Cardiac muscle cell (in vitro differentiated cells and primary cell): Measurements from ENCODE around the gene GTPBP8. TPM values are rescaled to one million over a fixed set of nuclear protein-coding genes. Genes with fewer than 3 reads are reported as not detected.

ENCODE experiments used
- DNase-seq, 2 donors: peaks; one replicate each; pipeline versions ENCODE4 v3.0.0 to v3.0.0-alpha.2; 2010 to 2017; ENCODE audit warnings: low read depth in 1 of 2, low spot score in 1 of 2
- H3K27ac ChIP-seq: fragments of 200-600 bp; sonication (generic); 2 replicates; pipeline ENCODE4 v1.5.1; 2016
- H3K27me3 ChIP-seq: fragments of 200-600 bp; sonication (generic); 2 replicates; pipeline ENCODE4 v1.6.0; 2016; ENCODE audit warnings: control low read depth
- H3K36me3 ChIP-seq: fragments of 200-600 bp; sonication (generic); 2 replicates; pipeline ENCODE4 v1.5.1; 2016; ENCODE audit warnings: control low read depth
- H3K4me1 ChIP-seq: fragments of 200-600 bp; sonication (generic); 2 replicates; pipeline ENCODE4 v1.8.1; 2017; ENCODE audit warnings: low read depth, mild to moderate bottlenecking, mixed run types
- H3K4me3 ChIP-seq: fragments of 200-600 bp; sonication (generic); 2 replicates; pipeline ENCODE4 v1.5.1; 2016; ENCODE audit warnings: mild to moderate bottlenecking
- H3K9me3 ChIP-seq: fragments of 200-600 bp; sonication (generic); 2 replicates; pipeline ENCODE4 v1.5.1; 2017; ENCODE audit warnings: low read depth, mild to moderate bottlenecking, control low read depth
- CTCF ChIP-seq: IDR thresholded peaks from 2 replicates; pipeline ENCODE4 v1.5.1; 2012; ENCODE audit warnings: low read depth, mild to moderate bottlenecking, low read length
- polyA plus RNA-seq: library from polyadenylated mRNA; unstranded; fragments of >200 nt; fragmentation: Nextera tagmentation; extraction: Ambion mirVana; gene quantifications from 2 replicates; pipeline ENCODE4 v1.2.1, GENCODE V29; 2016
- total RNA-seq: library from RNA; depleted of rRNA; stranded (reverse); fragments of >200 nt; gene quantifications from 2 replicates; pipeline ENCODE4 v1.2.3, GENCODE V29; 2016

The GTPBP8 gene
- total and polyA plus RNA-seq, 2 experiments from 2014 or later, result 20.5 to 34.0 TPM

- Histone ChIP-seq H3K4me1 (peaks cover 9% of the 10 kb centered on the region), H3K27ac (no peak overlapping the region), H3K9me3 (no peaks in the 10 kb centered on the region), H3K4me3 (no peak overlapping the region), H3K27me3 (no peaks in the 10 kb centered on the region), H3K36me3 (peaks cover 10% of the 10 kb centered on the region)
- no peak for DNase-seq
- no peak for TF ChIP-seq CTCF
These were observed 5.0 kb downstream of the GTPBP8 start for GRCh38 chr3:112995800-112996199.

- no peak for DNase-seq
- Histone ChIP-seq H3K27ac (no peak overlapping the region), H3K36me3 (peaks cover 35% of the 10 kb centered on the region), H3K9me3 (no peaks in the 10 kb centered on the region), H3K4me3 (no peak overlapping the region), H3K4me1 (no peaks in the 10 kb centered on the region), H3K27me3 (no peaks in the 10 kb centered on the region)
- no peak for TF ChIP-seq CTCF
These were observed 9.9 kb downstream of the GTPBP8 start for GRCh38 chr3:113000691-113001090.

GRCh38 chr3:113002037-113002436 lies 11.3 kb downstream of the GTPBP8 start:
- Histone ChIP-seq H3K4me3 (no peak overlapping the region), H3K27me3 (no peaks in the 10 kb centered on the region), H3K27ac (peak overlapping the region; percentile 38), H3K36me3 (peaks cover 44% of the 10 kb centered on the region), H3K9me3 (no peaks in the 10 kb centered on the region), H3K4me1 (no peaks in the 10 kb centered on the region)
- no peak for DNase-seq
- no peak for TF ChIP-seq CTCF

GRCh38 chr3:113002679-113003078 lies 11.9 kb downstream of the GTPBP8 start:
- DNase-seq, result no peak
- Histone ChIP-seq H3K27me3 (no peaks in the 10 kb centered on the region), H3K27ac (peak overlapping the region; percentile 16), H3K9me3 (no peaks in the 10 kb centered on the region), H3K4me3 (no peak overlapping the region), H3K36me3 (peaks cover 50% of the 10 kb centered on the region), H3K4me1 (no peaks in the 10 kb centered on the region)
- no peak for TF ChIP-seq CTCF

- no peaks in the 10 kb centered on the region for H3K4me1 ChIP-seq
- H3K27me3 ChIP-seq, result no peaks in the 10 kb centered on the region
- TF ChIP-seq CTCF, result no peak
- no peaks in the 10 kb centered on the region for H3K9me3 ChIP-seq
- DNase-seq, result no peak
- H3K36me3 ChIP-seq, result peaks cover 66% of the 10 kb centered on the region
- H3K4me3 ChIP-seq, result no peak overlapping the region
- H3K27ac ChIP-seq, result no peak overlapping the region
These were observed 14.8 kb downstream of the GTPBP8 start for GRCh38 chr3:113005611-113006010.
